ENCODE results near the gene GALNT1. TPM values are rescaled to one million over a fixed set of nuclear protein-coding genes. Genes with fewer than 3 reads are reported as not detected.

Gene GALNT1
- total RNA-seq, 1 donor from 2014 or later: 46.7 TPM

GRCh38 chr18:35747894-35748472, 166.4 kb downstream of the GALNT1 start:
- intact Hi-C loops (cut with micrococcal nuclease): no loop called here

- intact Hi-C loops (cut with micrococcal nuclease): loop anchor here (10.0 kb wide), 1 partner anchor 515 kb away; no protein-coding TSS in a partner anchor
Observed at GRCh38 chr18:35749701-35750100, 168.2 kb downstream of the GALNT1 start.

GRCh38 chr18:35750929-35751328, 169.4 kb downstream of the GALNT1 start:
- intact Hi-C loops (cut with micrococcal nuclease): loop anchor here (10.0 kb wide), 1 partner anchor 516 kb away; no protein-coding TSS in a partner anchor

GRCh38 chr18:35753306-35753910, 171.9 kb downstream of the GALNT1 start:
- intact Hi-C loops (cut with micrococcal nuclease): loop anchor here (10.0 kb wide), 1 partner anchor 519 kb away; no protein-coding TSS in a partner anchor

- intact Hi-C loops (cut with micrococcal nuclease): loop anchor here (10.0 kb wide), 1 partner anchor 520 kb away; no protein-coding TSS in a partner anchor
Observed at GRCh38 chr18:35754464-35754863, 172.9 kb downstream of the GALNT1 start.

GRCh38 chr18:35755369-35755768, 173.8 kb downstream of the GALNT1 start:
- intact Hi-C loops (cut with micrococcal nuclease): loop anchor here (10.0 kb wide), 1 partner anchor 521 kb away; no protein-coding TSS in a partner anchor

- intact Hi-C loops (cut with micrococcal nuclease): loop anchor here (1.0 to 10.0 kb wide), 8 partner anchors 167 to 1053 kb away; no protein-coding TSS in a partner anchor
Observed at GRCh38 chr18:35756506-35757117, 175.1 kb downstream of the GALNT1 start.

Other genes with a start within 250 kb of the GALNT1 start
- gene ZNF24, start 237.3 kb upstream of the GALNT1 start, total RNA-seq: 63.9 and 66.5 TPM in 2 replicates
- gene ZNF396, start 204.4 kb upstream of the GALNT1 start, total RNA-seq: 0.54 and 0.66 TPM in 2 replicates
- gene INO80C, start 83.8 kb upstream of the GALNT1 start, total RNA-seq: 28.5 and 28.6 TPM in 2 replicates